Left renal cortex interstitium (tissue), 4 donors: ENCODE results near the gene MYO7A. TPM values are rescaled to one million over a fixed set of nuclear protein-coding genes. Genes with fewer than 3 reads are reported as not detected.
"Not testable (repeated sequence)": the region's sequence is repeated elsewhere in the genome, so short reads cannot be mapped to it uniquely, and the experiment has no call there.

ENCODE experiments used
- DNase-seq, 4 donors: peaks; one replicate each; pipeline ENCODE4 v3.0.0-alpha.2; 2013; ENCODE audit warnings: low read depth in 4 of 4, low spot score in 2 of 4, missing footprints in 1 of 4
- polyA plus RNA-seq, 4 donors: library from polyadenylated mRNA; unstranded; fragments of 120-200 nt; gene quantifications; one replicate each; pipeline ENCODE4 v1.2.1, GENCODE V29; 2013; ENCODE audit not compliant: insufficient read length in 4 of 4

MYO7A gene
- polyA plus RNA-seq, 4 donors: 1.9 to 4.6 (median 3.2) TPM

GRCh38 chr11:77092382-77092781 lies 35.7 kb upstream of the MYO7A start:
- no peak for DNase-seq

GRCh38 chr11:77093056-77093891 lies 34.8 kb upstream of the MYO7A start:
- no peak for DNase-seq

GRCh38 chr11:77093987-77094840 lies 33.8 kb upstream of the MYO7A start:
- DNase-seq: no peak

- no peak for DNase-seq
These were observed 33.1 kb upstream of the MYO7A start for GRCh38 chr11:77094841-77095365.

- no peak for DNase-seq
These were observed 32.2 kb upstream of the MYO7A start for GRCh38 chr11:77095551-77096490.

GRCh38 chr11:77096591-77097019 lies 31.4 kb upstream of the MYO7A start:
- DNase-seq: no peak

GRCh38 chr11:77097180-77097579 lies 30.9 kb upstream of the MYO7A start:
- not testable (repeated sequence) for DNase-seq

GRCh38 chr11:77100166-77101042 lies 27.6 kb upstream of the MYO7A start:
- no peak for DNase-seq

GRCh38 chr11:77101043-77101537 lies 27.0 kb upstream of the MYO7A start:
- no peak for DNase-seq

- no peak for DNase-seq
These were observed 25.5 kb upstream of the MYO7A start, which contains the start of gene OMP for GRCh38 chr11:77102246-77103210. Gene OMP (plus strand): TSS chr11:77102840. CDS start chr11:77102840, 0 bp downstream.

GRCh38 chr11:77103319-77103718 lies 24.7 kb upstream of the MYO7A start:
- no peak for DNase-seq

GRCh38 chr11:77104727-77105126 lies 23.3 kb upstream of the MYO7A start:
- no peak for DNase-seq

GRCh38 chr11:77106321-77106720 lies 21.7 kb upstream of the MYO7A start:
- no peak for DNase-seq

- DNase-seq: no peak
These were observed 21.3 kb upstream of the MYO7A start for GRCh38 chr11:77106759-77107158.

GRCh38 chr11:77107950-77108349 lies 20.1 kb upstream of the MYO7A start:
- no peak for DNase-seq

- DNase-seq: no peak
These were observed 19.6 kb upstream of the MYO7A start for GRCh38 chr11:77108436-77108835.

GRCh38 chr11:77109236-77110019 lies 18.6 kb upstream of the MYO7A start:
- DNase-seq: no peak
